Measurements from ENCODE around the gene KRTAP13-1. TPM values are rescaled to one million over a fixed set of nuclear protein-coding genes. Genes with fewer than 3 reads are reported as not detected.

KRTAP13-1 gene
- total and polyA plus RNA-seq, 12 donors = not detected

DNA sequence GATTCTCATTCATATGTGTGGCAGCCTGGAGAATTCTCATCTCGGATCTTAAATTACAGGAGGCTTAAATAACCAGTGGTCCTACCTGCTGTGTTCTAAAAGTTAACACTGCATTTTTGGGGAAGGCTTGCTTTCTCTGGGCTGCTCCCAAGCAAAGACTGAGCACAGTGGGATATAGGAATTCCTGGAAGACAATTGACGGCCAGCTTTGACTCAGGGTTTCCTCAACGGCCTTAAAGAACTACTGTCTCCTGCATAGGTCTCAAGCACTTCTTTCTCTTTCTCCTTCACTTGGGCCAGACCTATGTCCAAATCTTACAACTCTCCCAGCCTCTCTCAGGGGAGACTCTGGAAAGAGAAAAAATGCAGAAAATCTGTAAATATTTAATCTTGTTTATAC is 30.9 kb downstream of the KRTAP13-1 start:
- no peaks in the 10 kb centered on the region for H3K4me1 ChIP-seq
- TF ChIP-seq, protein P1, sequence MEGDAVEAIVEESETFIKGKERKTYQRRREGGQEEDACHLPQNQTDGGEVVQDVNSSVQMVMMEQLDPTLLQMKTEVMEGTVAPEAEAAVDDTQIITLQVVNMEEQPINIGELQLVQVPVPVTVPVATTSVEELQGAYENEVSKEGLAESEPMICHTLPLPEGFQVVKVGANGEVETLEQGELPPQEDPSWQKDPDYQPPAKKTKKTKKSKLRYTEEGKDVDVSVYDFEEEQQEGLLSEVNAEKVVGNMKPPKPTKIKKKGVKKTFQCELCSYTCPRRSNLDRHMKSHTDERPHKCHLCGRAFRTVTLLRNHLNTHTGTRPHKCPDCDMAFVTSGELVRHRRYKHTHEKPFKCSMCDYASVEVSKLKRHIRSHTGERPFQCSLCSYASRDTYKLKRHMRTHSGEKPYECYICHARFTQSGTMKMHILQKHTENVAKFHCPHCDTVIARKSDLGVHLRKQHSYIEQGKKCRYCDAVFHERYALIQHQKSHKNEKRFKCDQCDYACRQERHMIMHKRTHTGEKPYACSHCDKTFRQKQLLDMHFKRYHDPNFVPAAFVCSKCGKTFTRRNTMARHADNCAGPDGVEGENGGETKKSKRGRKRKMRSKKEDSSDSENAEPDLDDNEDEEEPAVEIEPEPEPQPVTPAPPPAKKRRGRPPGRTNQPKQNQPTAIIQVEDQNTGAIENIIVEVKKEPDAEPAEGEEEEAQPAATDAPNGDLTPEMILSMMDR (IDR thresholded peaks at IDR 0.05) = no peak
- H3K27ac ChIP-seq = no peak overlapping the region
- intact Hi-C loops (cut with DNase I) = no loop called here
- H3K9me3 ChIP-seq = no peaks in the 10 kb centered on the region
- WGBS, 2 donors = 49% methylated on average over 3 of the region's 3 CpGs
- no peak overlapping the region for H3K4me3 ChIP-seq
- ATAC-seq (no peak), DNase-seq (no peak)
- H3K36me3 ChIP-seq = no peaks in the 10 kb centered on the region
- H3K27me3 ChIP-seq = no peaks in the 10 kb centered on the region

DNA sequence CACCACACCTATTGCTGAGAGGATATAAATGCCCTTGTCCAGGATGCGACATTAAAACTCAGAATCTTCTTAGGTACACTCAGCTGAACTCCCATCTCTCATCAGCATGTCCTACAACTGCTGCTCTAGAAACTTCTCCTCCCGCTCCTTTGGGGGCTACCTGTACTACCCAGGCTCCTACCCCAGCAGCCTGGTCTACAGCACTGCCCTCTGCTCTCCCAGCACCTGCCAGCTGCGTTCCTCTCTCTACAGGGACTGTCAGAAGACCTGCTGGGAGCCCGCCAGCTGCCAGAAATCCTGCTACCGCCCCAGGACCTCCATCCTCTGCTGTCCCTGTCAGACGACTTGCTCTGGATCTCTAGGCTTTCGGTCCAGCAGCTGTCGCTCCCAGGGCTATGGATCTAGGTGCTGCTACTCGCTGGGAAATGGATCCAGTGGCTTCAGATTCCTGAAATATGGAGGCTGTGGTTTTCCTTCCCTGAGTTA is 34.4 kb downstream of the KRTAP13-1 start, which contains the start of gene KRTAP13-4:
Gene KRTAP13-4 (plus strand): TSS at position 51 of the 486 bp plus-strand sequence. CDS start 56 bp downstream, at position 107.
- H3K27me3 ChIP-seq = no peaks in the 10 kb centered on the region
- intact Hi-C loops (cut with DNase I) = loop anchor here in 2 of 10 donors (10.0 kb wide), 2 partner anchors 85 to 385 kb away; partner anchors contain the start of gene KRTAP23-1 (in 1 of the 2)
- ATAC-seq (no peak), DNase-seq (no peak)
- TF ChIP-seq, protein P1 (IDR thresholded peaks at IDR 0.05) = no peak
- H3K9me3 ChIP-seq = no peaks in the 10 kb centered on the region
- H3K36me3 ChIP-seq = no peaks in the 10 kb centered on the region
- no peak within 1 kb of the TSS for H3K27ac ChIP-seq
- WGBS, 2 donors = 78% methylated on average over 9 of the region's 9 CpGs
- H3K4me1 ChIP-seq = no peaks in the 10 kb centered on the region
- H3K4me3 ChIP-seq = no peak within 1 kb of the TSS

DNA sequence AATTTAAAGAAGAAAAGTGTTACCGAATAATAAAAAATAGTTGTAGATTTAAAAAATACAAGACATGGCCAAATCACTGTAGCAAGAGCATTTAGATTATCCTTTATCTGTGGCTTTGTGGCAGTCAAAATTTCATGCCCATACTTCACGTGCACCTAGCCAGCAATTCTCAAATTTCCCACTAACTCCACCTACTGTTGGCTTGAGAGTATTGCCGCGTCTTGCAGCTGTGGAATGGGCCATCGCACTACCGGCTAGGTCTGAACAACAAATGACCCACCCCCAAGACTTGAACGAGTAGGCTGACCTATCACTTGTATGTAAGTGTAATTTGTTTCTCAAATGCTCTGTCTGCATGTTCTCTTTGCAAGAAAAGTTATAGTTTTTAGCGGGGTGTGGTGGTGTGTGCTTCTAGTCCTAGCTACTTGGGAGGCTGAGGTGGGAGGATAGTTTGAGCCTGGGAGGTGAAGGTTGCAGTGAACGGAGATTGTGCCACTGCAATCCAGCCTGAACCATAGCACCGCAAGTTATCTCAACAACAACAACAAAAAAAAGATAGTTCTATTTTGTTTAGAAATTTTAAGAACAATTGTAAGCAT is 38.3 kb downstream of the KRTAP13-1 start:
- no peaks in the 10 kb centered on the region for H3K36me3 ChIP-seq
- no peaks in the 10 kb centered on the region for H3K9me3 ChIP-seq
- H3K4me1 ChIP-seq = no peaks in the 10 kb centered on the region
- no peak overlapping the region for H3K27ac ChIP-seq
- intact Hi-C loops (cut with DNase I) = loop anchor here in 2 of 10 donors (10.0 kb wide), 2 partner anchors 89 to 389 kb away; partner anchors contain the start of gene KRTAP23-1 (in 1 of the 2)
- no peak overlapping the region for H3K4me3 ChIP-seq
- TF ChIP-seq, protein P1 (IDR thresholded peaks at IDR 0.05) = peak in 8 of 9 donors; percentile 15 to 59 (median 52)
- no peaks in the 10 kb centered on the region for H3K27me3 ChIP-seq
- ATAC-seq (peak in 1 of 8 donors; percentile 58), DNase-seq (no peak)
- 31 to 36% methylated on average over 10 of the region's 10 CpGs for WGBS, 2 donors

DNA sequence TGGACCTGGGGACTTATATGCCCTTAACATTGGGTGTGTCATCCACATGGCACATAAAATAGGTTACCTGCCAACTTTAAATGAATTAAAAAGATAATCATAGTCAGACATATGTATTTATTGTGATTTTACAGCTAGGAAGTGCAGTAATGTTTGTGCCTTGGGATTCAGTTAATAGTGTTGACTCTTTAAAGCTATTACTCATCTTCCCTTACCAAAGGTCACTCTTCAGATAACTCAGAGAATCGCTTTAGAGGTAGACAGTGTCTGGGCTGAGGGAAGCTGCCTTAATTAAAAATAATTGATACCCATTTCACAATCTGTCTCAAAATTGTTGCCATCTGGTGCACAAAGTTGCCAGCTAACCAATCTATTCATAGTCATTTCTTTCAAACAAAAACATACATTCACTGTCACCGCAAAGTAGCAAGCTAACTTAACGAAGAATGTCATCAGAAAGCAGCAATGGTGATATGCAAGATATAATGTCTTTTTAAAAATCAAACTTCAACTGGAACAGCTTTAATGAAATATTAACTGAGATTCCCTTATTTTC is 41.3 kb downstream of the KRTAP13-1 start:
- no peak overlapping the region for H3K27ac ChIP-seq
- TF ChIP-seq, protein P1 (IDR thresholded peaks at IDR 0.05) = no peak
- no peak overlapping the region for H3K4me3 ChIP-seq
- no peaks in the 10 kb centered on the region for H3K36me3 ChIP-seq
- intact Hi-C loops (cut with DNase I) = loop anchor here in 2 of 10 donors (10.0 kb wide), 2 partner anchors 92 to 392 kb away; partner anchors contain the start of gene KRTAP23-1 (in 1 of the 2)
- H3K27me3 ChIP-seq = no peaks in the 10 kb centered on the region
- no peaks in the 10 kb centered on the region for H3K9me3 ChIP-seq
- WGBS, 2 donors = 73 to 81% methylated on average over 3 of the region's 3 CpGs
- ATAC-seq (no peak), DNase-seq (no peak)
- H3K4me1 ChIP-seq = no peaks in the 10 kb centered on the region

Measured in heart right ventricle (tissue), 16 donors.